Astrocyte (in vitro differentiated cells and primary cell): ENCODE results near the gene AMIGO3.

Experiments used
- CTCF ChIP-seq: IDR thresholded peaks from 2 replicates; pipeline ENCODE4 v1.5.1; 2011; ENCODE audit warnings: low read depth, mild to moderate bottlenecking, inconsistent platforms, low read length, moderate library complexity; ENCODE audit not compliant: insufficient read depth
- EZH2 ChIP-seq: IDR thresholded peaks from 2 replicates; pipeline ENCODE4 v1.6.1; 2012; ENCODE audit warnings: mild to moderate bottlenecking, low read length, inconsistent platforms; ENCODE audit not compliant: insufficient read depth

GRCh38 chr3:49763981-49764380 is 44.5 kb upstream of the AMIGO3 start:
- TF ChIP-seq CTCF, result no peak
- TF ChIP-seq EZH2, result no peak
